ENCODE data around the gene TMEM175. TPM values are rescaled to one million over a fixed set of nuclear protein-coding genes. Genes with fewer than 3 reads are reported as not detected.

Gene TMEM175
- total and polyA plus RNA-seq, 2 of the 8 experiments (the other 6 are each of a cell fraction or from before 2014, with no cell fraction given) = 4.9 to 20.7 TPM

GRCh38 chr4:914531-914930, 17.7 kb upstream of the TMEM175 start:
- no peak overlapping the region for H3K27ac ChIP-seq (ENCODE audit: low read depth, low read length)
- H4K91ac ChIP-seq (replicated peaks; ENCODE audit: insufficient read length, low read length) = no peak overlapping the region
- H3K9ac ChIP-seq (replicated peaks in 1 of 4; ENCODE audit: extremely low read depth in 1 of 4, low read depth in 3 of 4, low read length in 3 of 4) = no peak overlapping the region
- peaks cover 11% of the 10 kb centered on the region for H3K79me1 ChIP-seq (ENCODE audit: low read depth, low read length)
- no peak overlapping the region for H2AFZ ChIP-seq (ENCODE audit: low read length)
- no peak overlapping the region for H3K4me2 ChIP-seq (ENCODE audit: insufficient read depth in 1 of 2, low read depth in 2 of 2, low read length in 2 of 2)
- no peak overlapping the region for H2AK5ac ChIP-seq (ENCODE audit: low read depth, low read length)
- no peak overlapping the region for H2BK5ac ChIP-seq (ENCODE audit: low read depth, low read length)
- H4K20me1 ChIP-seq (replicated peaks in 1 of 2; ENCODE audit: control insufficient read depth in 1 of 2, insufficient read depth in 2 of 2, low read length in 2 of 2) = peaks cover 6 to 11% of the 10 kb centered on the region in 2 experiments
- peaks cover 8 to 47% of the 10 kb centered on the region in 2 experiments for H3K79me2 ChIP-seq (ENCODE audit: control insufficient read depth in 1 of 2, insufficient read depth in 2 of 2, low read length in 2 of 2)
- H3K9me3 ChIP-seq (ENCODE audit: insufficient read depth in 2 of 2, low read depth in 1 of 2, low read length in 1 of 2) = no peaks in the 10 kb centered on the region
- 89% methylated on average over 16 of the region's 21 CpGs; no CpG with 5 or more reads in 1 of the 2 experiments for WGBS, 2 experiments (ENCODE audit: extremely low coverage in 1 of 2, insufficient coverage in 1 of 2, insufficient read length in 1 of 2, insufficient replicate concordance in 2 of 2, low coverage in 1 of 2, low lambda C conversion rate in 2 of 2, missing lambda C conversion rate in 1 of 2)
- H3K4me3 ChIP-seq (ENCODE audit: extremely low read depth in 1 of 4, insufficient read depth in 2 of 4, low read depth in 3 of 4, low read length in 4 of 4) = no peak overlapping the region
- no peak overlapping the region for H2BK15ac ChIP-seq (ENCODE audit: low read length)
- no peaks in the 10 kb centered on the region for H3K4me1 ChIP-seq (replicated peaks in 1 of 4; ENCODE audit: control insufficient read depth in 3 of 4, insufficient read depth in 4 of 4, low read length in 3 of 4)
- no peak overlapping the region for H3K23ac ChIP-seq (ENCODE audit: insufficient read length)
- H3K56ac ChIP-seq (replicated peaks; ENCODE audit: insufficient read length, low read depth, low read length) = no peak overlapping the region
- H3K36me3 ChIP-seq (ENCODE audit: control insufficient read depth in 2 of 4, insufficient read depth in 4 of 4, low read length in 3 of 4) = peaks cover 0 to 8% (median 3%) of the 10 kb centered on the region in 4 experiments; a peak in 3 of 8 replicates
- H2BK12ac ChIP-seq (ENCODE audit: low read depth, low read length) = no peak overlapping the region
- H3K27me3 ChIP-seq (replicated peaks in 1 of 4; ENCODE audit: control insufficient read depth in 3 of 4, extremely low read depth in 1 of 4, insufficient read depth in 3 of 4, low read length in 3 of 4) = no peaks in the 10 kb centered on the region
- FAIRE-seq = no peak
- no peak overlapping the region for H2BK120ac ChIP-seq (replicated peaks; ENCODE audit: low read depth, low read length)
- no peak overlapping the region for H2BK20ac ChIP-seq (ENCODE audit: low read length)
- H3K14ac ChIP-seq (ENCODE audit: insufficient read length) = no peak overlapping the region
- no peak overlapping the region for H4K5ac ChIP-seq (ENCODE audit: insufficient read length, low read depth, low read length)
- H3K18ac ChIP-seq (ENCODE audit: extremely low read depth, low read length) = no peak overlapping the region
- no peak overlapping the region for H4K8ac ChIP-seq (ENCODE audit: extremely low read depth, insufficient read depth, low read length)
- ChIA-PET POLR2A (ENCODE audit: partially characterized antibody) (no interaction called here), CTCF (ENCODE audit: partially characterized antibody) (no interaction called here)
- H3K4ac ChIP-seq (replicated peaks; ENCODE audit: insufficient read length, low read depth, low read length) = no peak overlapping the region
- DNase-seq (ENCODE audit: low read depth in 1 of 2, low spot score in 2 of 2) = no peak
- H3K23me2 ChIP-seq (ENCODE audit: low read depth, low read length) = no peaks in the 10 kb centered on the region
- no peak for TF ChIP-seq SIN3A (conservative IDR thresholded peaks at IDR 0.05 in 1 of 2, IDR thresholded peaks at IDR 0.05 in 1 of 2; ENCODE audit: low read depth in 1 of 2, low read length in 2 of 2)
- TF ChIP-seq, protein P1, sequence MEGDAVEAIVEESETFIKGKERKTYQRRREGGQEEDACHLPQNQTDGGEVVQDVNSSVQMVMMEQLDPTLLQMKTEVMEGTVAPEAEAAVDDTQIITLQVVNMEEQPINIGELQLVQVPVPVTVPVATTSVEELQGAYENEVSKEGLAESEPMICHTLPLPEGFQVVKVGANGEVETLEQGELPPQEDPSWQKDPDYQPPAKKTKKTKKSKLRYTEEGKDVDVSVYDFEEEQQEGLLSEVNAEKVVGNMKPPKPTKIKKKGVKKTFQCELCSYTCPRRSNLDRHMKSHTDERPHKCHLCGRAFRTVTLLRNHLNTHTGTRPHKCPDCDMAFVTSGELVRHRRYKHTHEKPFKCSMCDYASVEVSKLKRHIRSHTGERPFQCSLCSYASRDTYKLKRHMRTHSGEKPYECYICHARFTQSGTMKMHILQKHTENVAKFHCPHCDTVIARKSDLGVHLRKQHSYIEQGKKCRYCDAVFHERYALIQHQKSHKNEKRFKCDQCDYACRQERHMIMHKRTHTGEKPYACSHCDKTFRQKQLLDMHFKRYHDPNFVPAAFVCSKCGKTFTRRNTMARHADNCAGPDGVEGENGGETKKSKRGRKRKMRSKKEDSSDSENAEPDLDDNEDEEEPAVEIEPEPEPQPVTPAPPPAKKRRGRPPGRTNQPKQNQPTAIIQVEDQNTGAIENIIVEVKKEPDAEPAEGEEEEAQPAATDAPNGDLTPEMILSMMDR (IDR thresholded peaks at IDR 0.05; ENCODE audit: control extremely low read depth in 1 of 3, insufficient read depth in 1 of 3, low read depth in 1 of 3, low read length in 3 of 3) = no peak
- no peak for TF ChIP-seq CEBPB (IDR thresholded peaks at IDR 0.05; ENCODE audit: low read depth, low read length)
- TF ChIP-seq GTF2F1 (IDR thresholded peaks at IDR 0.05; ENCODE audit: borderline replicate concordance, low read depth, low read length) = no peak
- no peak for TF ChIP-seq TAF1 (IDR thresholded peaks at IDR 0.05; ENCODE audit: low read depth, low read length)
- TF ChIP-seq, protein P2, sequence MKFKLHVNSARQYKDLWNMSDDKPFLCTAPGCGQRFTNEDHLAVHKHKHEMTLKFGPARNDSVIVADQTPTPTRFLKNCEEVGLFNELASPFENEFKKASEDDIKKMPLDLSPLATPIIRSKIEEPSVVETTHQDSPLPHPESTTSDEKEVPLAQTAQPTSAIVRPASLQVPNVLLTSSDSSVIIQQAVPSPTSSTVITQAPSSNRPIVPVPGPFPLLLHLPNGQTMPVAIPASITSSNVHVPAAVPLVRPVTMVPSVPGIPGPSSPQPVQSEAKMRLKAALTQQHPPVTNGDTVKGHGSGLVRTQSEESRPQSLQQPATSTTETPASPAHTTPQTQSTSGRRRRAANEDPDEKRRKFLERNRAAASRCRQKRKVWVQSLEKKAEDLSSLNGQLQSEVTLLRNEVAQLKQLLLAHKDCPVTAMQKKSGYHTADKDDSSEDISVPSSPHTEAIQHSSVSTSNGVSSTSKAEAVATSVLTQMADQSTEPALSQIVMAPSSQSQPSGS (IDR thresholded peaks at IDR 0.05; ENCODE audit: low read length) = no peak
- TF ChIP-seq TCF12 (IDR thresholded peaks at IDR 0.05; ENCODE audit: low read depth, low read length) = no peak
- no peak for TF ChIP-seq SP2 (IDR thresholded peaks at IDR 0.05; ENCODE audit: low read length)
- no peak for TF ChIP-seq HDAC2 (IDR thresholded peaks at IDR 0.05; ENCODE audit: borderline replicate concordance in 1 of 2, low read depth in 2 of 2, low read length in 2 of 2)
- no peak for TF ChIP-seq CHD1 (IDR thresholded peaks at IDR 0.05; ENCODE audit: low read depth, low read length)
